ENCODE data around the gene SUSD4. TPM values are rescaled to one million over a fixed set of nuclear protein-coding genes. Genes with fewer than 3 reads are reported as not detected.
A peak's percentile ranks its signal among the peaks of the same experiment; 100 is the strongest.

The SUSD4 gene
- total RNA-seq, 1 donor from 2014 or later, result 18.5 TPM

- Mint-ChIP-seq H3K27ac (ENCODE audit: unreplicated experiment) (peak overlapping the region; percentile 92), H3K36me3 (ENCODE audit: low read depth, unreplicated experiment) (no peaks in the 10 kb centered on the region), H3K4me1 (ENCODE audit: unreplicated experiment) (peaks cover 49% of the 10 kb centered on the region), H3K9me3 (ENCODE audit: unreplicated experiment) (no peaks in the 10 kb centered on the region), H3K4me3 (ENCODE audit: unreplicated experiment) (no peak overlapping the region), H3K27me3 (ENCODE audit: unreplicated experiment) (peaks cover 2% of the 10 kb centered on the region)
- no peak for TF ChIP-seq CTCF (IDR thresholded peaks at IDR 0.05; ENCODE audit: unreplicated experiment)
- DNase-seq (ENCODE audit: low spot score), result no peak
Observed at GRCh38 chr1:223266632-223267172, 97.3 kb downstream of the SUSD4 start.

GRCh38 chr1:223264983-223265908 lies 98.7 kb downstream of the SUSD4 start:
- Mint-ChIP-seq H3K9me3 (ENCODE audit: unreplicated experiment) (no peaks in the 10 kb centered on the region), H3K36me3 (ENCODE audit: low read depth, unreplicated experiment) (no peaks in the 10 kb centered on the region), H3K27ac (ENCODE audit: unreplicated experiment) (no peak overlapping the region), H3K27me3 (ENCODE audit: unreplicated experiment) (peaks cover 2% of the 10 kb centered on the region), H3K4me3 (ENCODE audit: unreplicated experiment) (no peak overlapping the region), H3K4me1 (ENCODE audit: unreplicated experiment) (peaks cover 49% of the 10 kb centered on the region)
- DNase-seq (ENCODE audit: low spot score), result no peak
- TF ChIP-seq CTCF (IDR thresholded peaks at IDR 0.05; ENCODE audit: unreplicated experiment), result no peak

GRCh38 chr1:223264529-223264928 lies 99.4 kb downstream of the SUSD4 start:
- Mint-ChIP-seq H3K4me1 (ENCODE audit: unreplicated experiment) (peaks cover 45% of the 10 kb centered on the region), H3K9me3 (ENCODE audit: unreplicated experiment) (no peaks in the 10 kb centered on the region), H3K4me3 (ENCODE audit: unreplicated experiment) (no peak overlapping the region), H3K27ac (ENCODE audit: unreplicated experiment) (no peak overlapping the region), H3K36me3 (ENCODE audit: low read depth, unreplicated experiment) (no peaks in the 10 kb centered on the region), H3K27me3 (ENCODE audit: unreplicated experiment) (peaks cover 4% of the 10 kb centered on the region)
- DNase-seq (ENCODE audit: low spot score), result no peak
- TF ChIP-seq CTCF (IDR thresholded peaks at IDR 0.05; ENCODE audit: unreplicated experiment), result no peak

GRCh38 chr1:223261914-223262313 lies 102.1 kb downstream of the SUSD4 start:
- no peak overlapping the region for H3K4me3 Mint-ChIP-seq (ENCODE audit: unreplicated experiment)
- no peak for DNase-seq (ENCODE audit: low spot score)
- H3K27me3 Mint-ChIP-seq (ENCODE audit: unreplicated experiment), result peaks cover 6% of the 10 kb centered on the region
- no peaks in the 10 kb centered on the region for H3K36me3 Mint-ChIP-seq (ENCODE audit: low read depth, unreplicated experiment)
- TF ChIP-seq CTCF (IDR thresholded peaks at IDR 0.05; ENCODE audit: unreplicated experiment), result no peak
- H3K27ac Mint-ChIP-seq (ENCODE audit: unreplicated experiment), result no peak overlapping the region
- no peaks in the 10 kb centered on the region for H3K9me3 Mint-ChIP-seq (ENCODE audit: unreplicated experiment)
- H3K4me1 Mint-ChIP-seq (ENCODE audit: unreplicated experiment), result peaks cover 21% of the 10 kb centered on the region

- Mint-ChIP-seq H3K27ac (ENCODE audit: unreplicated experiment) (no peak overlapping the region), H3K4me3 (ENCODE audit: unreplicated experiment) (no peak overlapping the region), H3K36me3 (ENCODE audit: low read depth, unreplicated experiment) (no peaks in the 10 kb centered on the region), H3K27me3 (ENCODE audit: unreplicated experiment) (peaks cover 6% of the 10 kb centered on the region), H3K4me1 (ENCODE audit: unreplicated experiment) (peaks cover 9% of the 10 kb centered on the region), H3K9me3 (ENCODE audit: unreplicated experiment) (no peaks in the 10 kb centered on the region)
- DNase-seq (ENCODE audit: low spot score), result no peak
- no peak for TF ChIP-seq CTCF (IDR thresholded peaks at IDR 0.05; ENCODE audit: unreplicated experiment)
Observed at GRCh38 chr1:223260712-223261111, 103.3 kb downstream of the SUSD4 start.

Data from endothelial cell (in vitro differentiated cells).